Anterior cingulate cortex (tissue), 58 donors: ENCODE measurements around the gene TBC1D14.

Source experiments
- DNase-seq, 58 donors: peaks; one replicate each; lab custom pipeline; 2025; lab: John Stamatoyannopoulos, UW

Gene TBC1D14

DNA sequence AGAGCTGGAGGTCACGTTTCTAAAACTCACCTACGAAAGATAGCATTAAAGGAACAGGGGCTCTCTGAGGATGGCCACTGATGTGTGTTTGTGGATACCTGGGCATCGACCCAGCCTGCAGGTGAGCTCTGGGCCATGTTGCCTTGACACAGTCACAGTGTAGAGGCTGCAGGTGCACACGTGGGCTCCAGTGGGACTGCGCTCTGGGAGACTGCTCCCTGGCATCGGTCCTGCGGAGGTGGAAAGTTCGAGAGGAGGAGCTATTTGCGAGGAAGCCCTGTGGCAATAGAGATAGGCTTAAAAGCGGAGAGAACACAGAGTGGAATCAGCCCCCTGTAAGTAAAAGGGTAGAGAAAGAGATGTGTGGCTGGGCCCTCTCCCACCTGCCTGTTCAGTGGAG is 121.2 kb downstream of the TBC1D14 start:
- no peak for DNase-seq

DNA sequence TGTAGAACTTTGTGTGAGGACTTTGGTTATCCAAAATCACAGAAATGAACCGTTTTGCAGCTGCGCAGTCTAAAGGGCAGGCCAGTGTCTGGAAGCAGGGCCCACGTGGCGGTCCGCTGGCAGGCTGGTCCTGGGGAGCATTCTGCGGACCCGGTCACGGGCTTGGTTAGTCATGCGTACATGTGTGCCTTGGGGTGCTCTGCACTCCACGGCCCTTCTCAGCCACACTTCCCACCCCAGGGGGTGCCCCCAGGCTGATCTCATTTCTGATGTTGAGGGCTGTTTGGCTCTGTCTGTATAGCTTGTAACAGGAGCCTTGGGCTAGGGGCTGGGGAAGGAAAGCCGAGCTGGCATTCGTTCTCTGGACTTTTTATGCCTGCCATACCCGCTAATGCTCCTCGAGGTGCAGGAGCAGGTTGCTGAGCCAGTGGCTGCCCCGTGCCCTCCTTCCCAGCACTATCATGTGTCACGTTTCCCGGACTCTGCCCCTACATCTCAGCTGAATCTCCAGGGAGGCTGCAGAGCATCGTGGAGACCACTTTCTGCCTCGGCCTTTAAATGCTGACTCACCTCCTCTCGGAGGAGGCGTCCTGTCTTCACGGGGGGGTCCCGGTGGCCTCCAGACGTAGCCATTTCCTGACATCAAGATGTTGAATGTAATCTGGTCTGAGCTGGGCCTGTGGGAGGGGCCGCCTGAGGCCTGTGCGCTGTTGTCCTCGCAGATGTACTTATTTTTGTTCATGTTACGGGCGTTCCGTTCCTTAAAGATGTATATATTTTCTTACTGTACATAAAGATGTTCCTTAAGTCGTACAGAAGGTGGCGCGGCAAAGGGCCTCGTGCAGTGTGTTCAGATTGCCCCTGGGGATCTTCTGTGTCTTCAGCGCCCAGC is 122.2 kb downstream of the TBC1D14 start:
- DNase-seq: no peak

DNA sequence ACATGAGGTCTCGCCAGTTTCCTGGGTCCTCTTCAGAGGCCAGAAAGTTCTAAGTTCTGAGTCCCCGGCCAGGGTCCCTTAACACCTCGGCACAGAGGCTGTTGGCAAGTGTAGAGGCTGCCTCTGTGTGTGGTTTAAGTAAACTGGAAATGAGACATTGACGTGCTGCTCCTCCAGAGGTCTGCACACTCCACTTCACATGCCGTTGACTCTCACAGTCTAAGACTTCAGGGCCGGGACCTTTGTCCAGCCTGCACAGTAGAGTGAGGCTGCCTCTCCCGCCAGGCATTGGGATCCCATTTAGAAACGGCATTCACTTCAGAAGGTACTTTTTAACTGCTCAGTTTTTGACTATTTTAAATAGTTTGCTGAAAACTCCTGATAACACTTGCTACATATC is 123.0 kb downstream of the TBC1D14 start:
- no peak for DNase-seq

DNA sequence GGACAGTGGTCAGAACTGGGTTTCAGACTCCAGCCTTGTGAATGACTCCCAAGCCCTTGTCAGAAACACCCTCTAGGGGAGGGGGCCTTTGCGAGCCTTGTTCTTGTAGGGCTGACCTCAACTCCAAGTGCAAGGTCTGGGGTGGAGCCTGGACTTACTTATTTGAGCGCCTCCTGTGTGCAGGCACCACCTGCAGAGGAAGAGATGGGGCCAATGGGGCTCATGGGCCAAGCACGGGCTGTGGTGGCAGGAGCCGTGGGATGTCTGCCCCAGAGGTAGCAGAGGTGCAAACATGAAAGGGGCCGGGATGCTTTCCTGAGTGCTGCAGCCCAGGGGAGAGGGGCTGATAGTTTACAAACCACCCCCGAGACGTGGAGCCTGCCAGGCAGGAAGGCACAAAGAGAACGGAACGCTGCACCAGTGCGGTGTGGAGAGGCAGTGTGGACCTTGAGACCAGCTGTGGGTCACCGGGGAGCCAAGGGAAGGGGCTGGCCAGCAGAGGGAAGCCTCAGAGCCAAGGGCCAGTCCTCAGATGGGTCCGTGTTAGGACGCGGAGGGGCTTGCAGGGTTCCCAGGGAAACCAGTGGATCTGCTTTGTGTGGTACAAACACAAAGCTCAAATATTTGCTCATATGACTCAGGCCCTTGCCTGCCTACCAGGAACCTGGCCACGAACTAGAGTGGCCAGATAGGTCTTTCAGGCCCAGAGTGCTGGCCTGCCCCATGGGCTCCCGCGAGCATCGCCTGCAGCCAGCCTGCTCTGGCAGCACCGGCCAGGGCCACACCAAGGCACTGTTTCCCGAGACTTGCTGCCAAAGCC is 124.8 kb downstream of the TBC1D14 start:
- peak in 10 of 58 donors; percentile 15 to 46 (median 26) for DNase-seq

DNA sequence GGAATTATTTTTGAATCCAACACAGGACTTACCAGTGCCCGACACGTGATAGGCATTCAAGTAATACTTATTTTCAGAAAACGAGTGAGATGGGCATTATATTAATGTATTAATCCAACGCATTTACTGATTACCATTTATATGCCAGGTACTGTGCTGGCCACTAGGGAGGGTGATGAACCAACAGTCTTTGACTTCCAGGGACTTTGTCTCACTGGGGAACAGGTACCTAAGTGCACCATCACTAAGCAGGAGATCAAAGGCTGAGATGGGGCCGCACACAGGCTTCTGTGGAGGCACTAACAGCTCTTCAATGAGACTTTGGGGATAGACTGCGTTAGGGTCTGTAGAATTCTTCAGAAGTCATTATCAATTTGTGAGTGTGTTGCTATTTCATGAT is 127.8 kb downstream of the TBC1D14 start:
- no peak for DNase-seq

DNA sequence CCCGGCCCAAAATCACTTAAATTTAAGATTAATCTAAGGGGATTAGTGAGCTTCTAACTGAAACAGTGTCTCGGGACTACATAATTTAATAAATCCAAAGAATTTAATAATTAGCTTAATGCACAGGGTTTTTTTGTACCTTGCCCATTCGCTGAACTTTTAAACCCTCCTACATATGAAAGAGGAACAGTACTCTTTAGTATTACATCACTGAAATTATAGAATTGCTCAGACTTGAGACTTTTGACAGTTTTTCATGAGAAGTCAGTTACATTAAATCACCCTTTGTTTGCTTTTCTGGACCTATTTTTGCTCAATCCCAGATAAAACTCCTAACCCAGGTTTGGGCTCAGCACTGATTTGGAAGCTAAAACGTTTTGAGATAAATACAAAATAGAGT is 131.1 kb downstream of the TBC1D14 start:
- DNase-seq: no peak

DNA sequence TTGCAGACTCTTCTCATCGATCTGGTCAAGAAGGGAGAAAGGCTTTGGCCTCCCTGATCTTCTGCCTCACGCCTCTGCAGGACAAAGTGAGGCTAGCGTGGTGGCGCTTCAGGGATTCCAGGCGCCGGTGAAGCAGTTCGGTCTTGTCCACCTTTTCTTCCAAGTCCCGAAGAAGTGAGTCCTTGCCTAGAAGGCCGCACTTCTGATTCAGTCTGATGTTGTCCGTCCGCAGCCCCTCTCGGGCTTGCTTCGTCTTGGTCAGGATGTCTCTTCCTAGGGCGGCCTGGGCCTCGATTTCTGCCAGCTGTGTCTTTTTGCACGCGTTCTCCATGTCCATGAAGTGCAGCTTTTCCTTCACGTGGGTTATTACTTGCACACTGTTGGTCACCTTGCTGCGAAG is 131.6 kb downstream of the TBC1D14 start:
- DNase-seq: no peak

DNA sequence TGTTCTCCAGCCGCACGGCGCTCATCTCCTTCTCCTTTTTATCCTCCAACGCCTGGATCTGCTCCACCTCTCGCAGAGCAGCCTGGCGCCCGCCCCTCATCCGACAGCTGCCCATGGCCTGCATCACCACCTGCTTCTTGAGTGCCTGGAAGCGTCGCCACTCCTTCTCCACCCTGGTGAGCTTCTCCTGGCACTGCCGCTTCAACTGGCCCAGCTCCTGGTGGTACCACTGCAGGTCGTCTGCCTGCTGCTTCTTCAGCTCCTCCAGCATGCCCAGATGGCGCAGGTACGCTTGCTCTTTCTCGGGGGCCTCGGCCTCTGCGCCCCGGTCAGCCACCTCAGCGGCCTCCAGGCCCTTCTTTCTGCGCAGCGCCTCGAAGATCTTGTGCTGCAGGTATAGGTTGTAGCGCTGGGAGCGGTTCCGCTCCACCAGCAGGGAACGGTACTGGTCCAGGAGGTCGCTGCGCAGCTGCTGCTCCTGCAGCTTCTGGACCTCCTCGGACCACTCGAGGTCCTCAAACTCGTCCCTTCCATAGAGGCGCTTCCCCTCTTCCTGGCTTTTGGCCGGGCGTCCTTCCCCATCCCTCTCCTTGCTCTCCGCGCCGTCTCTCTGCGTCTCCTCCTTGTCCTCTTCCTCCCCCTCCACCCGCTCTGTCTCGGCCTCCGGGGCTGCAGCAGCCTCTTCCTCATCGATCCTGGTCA is 132.3 kb downstream of the TBC1D14 start:
- peak in 18 of 58 donors; percentile 15 to 56 (median 30) for DNase-seq

DNA sequence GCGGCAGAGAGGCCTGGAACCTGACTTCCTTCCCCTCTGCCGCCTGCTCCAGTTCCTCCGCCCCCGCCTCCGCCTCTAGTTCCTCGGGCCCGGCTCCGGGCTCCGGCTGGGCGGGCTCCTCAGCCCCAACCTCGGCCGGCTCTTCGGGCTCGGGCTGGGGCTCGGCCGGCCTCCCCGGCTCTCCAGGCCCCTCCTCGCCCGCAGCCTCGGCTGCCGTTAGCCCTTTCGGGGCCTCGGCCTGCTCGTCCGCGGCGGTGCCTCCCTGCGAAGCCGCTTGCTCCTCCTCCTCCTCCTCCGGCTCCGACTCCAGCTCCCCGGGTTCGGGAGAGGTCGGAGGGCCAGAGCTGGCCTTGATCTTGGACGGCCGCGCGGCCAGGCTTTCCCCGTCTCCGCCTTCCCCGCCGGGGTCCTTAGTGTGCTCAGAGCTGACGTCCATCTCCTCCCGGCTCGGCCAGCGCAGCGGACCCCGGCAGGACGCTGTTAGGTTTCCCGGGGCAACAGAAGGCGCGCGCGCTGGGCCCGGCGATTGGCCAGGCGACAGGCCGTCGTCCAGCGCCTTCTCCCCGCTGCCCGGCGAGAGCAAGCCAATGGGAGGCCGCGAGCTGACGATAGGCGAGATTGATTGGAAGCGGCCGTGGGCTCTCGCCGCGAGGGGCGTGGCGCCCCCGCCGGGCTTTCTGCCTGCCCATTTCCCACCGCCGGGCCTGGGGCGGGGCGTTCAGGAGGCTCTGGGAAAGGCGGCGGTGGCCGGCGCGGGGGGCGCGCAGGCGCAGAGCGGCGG is 133.1 kb downstream of the TBC1D14 start:
- peak; percentile 63 to 98 (median 96) for DNase-seq

DNA sequence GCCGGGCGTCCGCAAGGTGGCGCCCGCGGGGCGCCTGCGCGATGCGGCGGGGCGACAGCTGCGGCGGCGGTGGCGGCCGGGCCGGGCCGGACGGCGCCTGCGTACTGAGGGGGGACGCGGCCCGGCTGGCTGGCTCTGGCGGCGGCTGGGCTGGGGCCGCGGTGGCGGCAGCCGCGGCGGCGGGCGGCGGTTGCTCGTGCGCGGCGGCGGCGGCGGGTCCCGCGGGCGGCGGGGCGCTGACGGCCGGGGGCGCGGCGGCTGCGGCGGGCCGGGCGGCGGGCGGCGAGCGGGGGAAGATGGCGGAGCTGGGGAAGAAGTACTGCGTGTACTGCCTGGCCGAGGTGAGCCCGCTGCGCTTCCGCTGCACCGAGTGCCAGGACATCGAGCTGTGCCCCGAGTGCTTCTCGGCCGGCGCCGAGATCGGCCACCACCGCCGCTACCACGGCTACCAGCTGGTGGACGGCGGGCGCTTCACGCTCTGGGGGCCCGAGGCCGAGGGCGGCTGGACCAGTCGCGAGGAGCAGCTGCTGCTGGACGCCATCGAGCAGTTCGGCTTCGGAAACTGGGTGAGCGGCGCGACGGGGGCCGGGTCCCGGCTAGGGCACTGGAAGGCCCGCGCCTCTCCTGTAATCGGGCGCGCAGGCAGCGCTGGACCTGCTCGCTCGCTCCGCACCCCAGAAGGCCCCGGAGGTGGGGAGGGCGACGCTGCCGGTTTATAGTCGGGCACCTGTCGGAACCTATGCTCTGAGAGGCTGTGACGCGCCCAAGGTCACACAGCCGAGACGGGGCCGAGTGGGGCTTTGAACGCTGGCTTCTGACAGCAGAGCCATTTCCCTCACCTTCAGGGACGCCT is 133.9 kb downstream of the TBC1D14 start, which contains the start of gene TADA2B:
Gene TADA2B, plus strand, starts transcription at position 89 of the 853 bp plus-strand sequence. Its CDS starts 208 bp downstream, at position 297.
- DNase-seq: peak in 14 of 58 donors; percentile 36 to 66 (median 43)

DNA sequence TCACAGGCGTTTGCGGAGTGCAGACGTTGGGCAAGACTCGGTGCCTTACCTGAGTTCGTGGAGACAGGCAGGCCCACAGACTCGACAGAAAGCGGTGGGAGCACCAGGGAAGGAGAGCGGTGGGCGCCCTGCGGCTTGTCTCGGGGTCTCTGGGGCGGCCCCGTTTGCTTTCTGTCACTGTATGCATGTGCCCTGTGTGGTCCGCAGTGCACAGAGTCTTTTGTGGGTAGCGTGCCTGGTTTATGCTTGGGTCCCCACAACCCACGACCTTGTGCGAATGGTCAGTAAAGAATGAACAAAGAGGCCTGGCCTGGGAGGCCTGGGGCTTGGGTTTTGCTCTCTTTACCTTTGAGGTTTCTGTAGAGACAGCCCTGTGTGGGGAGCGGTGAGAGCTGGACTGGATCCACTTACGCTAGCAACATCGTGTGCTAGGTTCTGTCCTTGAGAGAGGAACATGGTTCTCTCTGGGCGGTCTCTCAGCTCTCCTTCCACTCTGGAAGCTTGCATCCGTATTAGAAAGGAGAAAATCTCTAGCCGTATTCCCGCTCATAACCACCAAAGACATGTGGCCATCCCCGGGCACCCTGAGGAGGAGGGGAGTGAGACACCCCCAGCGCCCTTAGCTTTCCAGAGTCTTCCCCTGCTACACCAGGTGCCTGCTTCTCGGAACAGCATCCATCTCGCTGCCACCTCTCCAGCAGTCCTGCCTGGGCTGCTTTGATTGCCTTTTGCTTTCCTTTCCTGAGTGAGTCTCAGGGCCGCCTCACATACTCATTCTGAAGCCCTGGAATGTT is 134.7 kb downstream of the TBC1D14 start:
- DNase-seq: no peak

DNA sequence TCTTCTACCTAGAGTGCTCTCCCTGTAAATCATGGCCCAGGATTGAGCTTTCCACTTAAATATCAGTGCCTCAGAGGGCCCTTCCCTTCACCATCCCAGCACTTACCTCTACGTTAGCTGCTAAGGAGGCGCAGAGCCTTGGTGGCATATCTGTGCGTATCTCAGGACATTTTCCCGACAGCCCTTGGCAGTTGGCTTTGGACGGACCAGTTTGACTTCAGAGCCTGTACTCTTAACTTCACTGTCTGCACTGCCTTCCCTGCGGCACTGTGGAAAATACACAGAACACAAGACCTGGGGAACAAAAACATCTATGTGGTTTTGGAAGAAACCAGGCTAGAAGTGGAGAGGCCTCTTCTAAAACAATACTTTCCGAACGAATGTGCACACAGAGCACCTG is 135.9 kb downstream of the TBC1D14 start:
- DNase-seq: no peak

DNA sequence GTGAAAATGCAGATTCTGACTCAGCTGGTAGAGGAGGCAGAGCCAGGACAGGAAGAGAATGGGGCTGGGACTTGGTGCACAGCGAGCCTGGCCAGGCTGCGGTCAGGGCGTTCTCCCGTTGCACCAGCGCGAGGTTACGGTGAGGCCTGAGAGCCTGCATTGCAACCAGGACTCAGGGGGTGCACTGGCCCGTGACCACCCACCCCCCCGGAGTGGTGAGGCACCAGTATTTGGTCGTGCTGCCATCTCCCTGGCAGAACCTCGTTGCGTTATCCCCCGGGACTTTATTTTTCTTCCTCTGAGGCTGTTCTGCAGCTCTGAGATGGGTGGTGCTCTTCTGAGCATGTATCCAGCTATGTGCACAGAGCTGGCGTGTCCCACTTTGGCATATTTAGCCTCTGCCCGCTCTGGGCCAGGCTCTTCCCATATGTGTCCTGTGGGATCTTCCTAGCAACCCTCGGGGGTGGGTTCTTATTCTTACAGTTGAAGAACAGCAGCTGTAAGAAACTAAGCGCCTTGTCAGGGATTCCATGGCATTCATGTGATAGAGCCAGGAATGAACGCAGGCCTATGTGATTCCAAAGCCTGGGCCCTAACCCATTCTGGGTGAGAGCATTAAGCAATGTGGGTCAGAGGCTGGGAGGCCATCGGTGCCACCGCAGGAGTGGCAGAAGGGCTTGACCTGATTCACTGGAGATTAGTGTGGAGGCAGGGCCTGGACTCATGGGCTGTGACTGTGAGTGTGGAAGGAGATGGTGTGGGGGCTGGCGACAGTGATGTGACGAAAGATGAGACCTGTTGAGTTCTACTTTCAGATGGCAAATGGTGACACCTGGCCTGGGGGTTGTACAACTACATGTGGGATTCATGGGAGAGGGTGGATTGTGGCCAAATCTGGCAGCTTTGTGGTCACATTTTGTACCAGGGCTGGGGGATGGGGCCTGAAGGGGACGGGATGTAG is 136.6 kb downstream of the TBC1D14 start:
- no peak for DNase-seq

DNA sequence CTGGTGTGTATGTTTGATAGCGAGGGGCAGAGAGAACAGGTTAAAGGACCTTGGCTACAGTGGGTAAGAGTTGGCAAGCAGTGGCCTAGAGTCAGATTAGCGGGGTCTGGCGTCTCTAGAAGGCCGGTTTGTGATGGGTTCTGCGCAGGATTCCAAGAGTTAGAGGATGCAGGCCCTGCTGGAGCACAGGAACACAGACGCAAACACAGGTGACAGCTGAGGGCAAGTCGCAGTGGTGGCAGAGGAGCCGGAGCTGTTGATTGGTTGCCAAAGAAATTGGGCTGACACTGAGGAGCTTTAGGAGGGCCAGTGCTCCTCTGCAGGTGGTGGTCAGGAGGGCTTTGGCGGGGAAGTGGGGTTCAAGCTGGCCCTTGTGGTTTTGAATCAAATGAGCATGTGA is 137.3 kb downstream of the TBC1D14 start:
- no peak for DNase-seq

DNA sequence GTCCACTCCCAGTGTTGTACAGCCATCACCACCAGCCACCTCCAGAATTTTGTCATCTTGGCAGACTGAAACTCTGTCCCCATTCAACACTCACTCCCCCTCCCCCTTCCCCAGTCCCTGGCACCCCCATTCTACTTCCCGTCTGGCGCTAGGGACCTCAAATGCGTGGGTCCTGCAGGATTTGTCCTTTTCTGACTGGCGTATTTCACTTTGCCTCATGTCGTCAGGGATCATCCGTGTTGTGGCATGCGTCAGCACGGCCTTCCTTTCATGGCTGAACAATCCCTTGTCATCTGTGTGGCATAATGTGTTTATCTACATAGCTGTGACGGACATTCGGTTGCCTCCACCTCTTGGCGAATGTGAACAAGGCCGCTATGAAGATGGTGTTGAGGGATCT is 139.0 kb downstream of the TBC1D14 start:
- DNase-seq: no peak

DNA sequence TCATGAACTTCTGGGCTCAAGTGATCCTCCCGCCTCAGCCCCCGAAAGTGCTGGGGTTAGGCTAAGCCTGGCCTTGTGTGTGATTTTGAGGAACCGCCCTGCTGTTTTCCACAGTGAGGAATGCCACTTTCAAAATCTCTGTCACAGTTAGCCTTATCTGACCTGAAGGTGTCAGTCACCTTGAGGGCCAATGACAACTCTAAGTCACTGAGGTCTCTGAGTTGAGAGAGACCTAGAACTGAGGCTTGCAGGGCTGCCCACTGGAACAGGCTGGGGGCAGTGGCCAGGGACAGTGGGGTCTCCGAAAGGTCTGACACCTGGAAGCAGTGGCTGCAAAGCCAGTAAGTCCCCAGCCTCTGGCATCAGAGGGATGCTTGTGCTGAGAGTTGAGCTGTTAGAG is 139.7 kb downstream of the TBC1D14 start:
- DNase-seq: no peak

DNA sequence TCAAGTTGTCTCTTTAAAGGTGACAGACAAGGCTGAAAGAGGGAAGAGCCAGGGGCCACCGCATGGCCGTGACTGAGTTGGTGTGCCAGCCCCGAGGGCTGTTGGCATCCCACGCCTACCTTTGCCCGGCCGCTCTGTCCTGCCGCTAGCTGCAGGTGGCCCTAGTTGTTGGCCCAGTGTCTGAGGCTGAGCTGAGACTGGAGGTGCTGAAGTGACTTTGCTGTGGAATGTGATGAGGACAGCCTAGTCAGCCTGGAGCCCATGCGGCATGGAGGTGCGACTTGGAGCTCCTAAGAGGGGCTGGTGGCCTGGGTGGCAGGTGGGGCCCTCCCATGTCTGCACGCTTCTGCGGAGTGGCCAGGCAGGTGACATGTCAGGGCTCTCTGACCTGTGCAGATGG is 140.1 kb downstream of the TBC1D14 start:
- no peak for DNase-seq
